ENCODE data around the gene HRNR.
"Not testable (repeated sequence)": the region's sequence is repeated elsewhere in the genome, so short reads cannot be mapped to it uniquely, and the experiment has no call there.

The HRNR gene
- 0 reads per million in 2 donors for total RNA-seq

DNA sequence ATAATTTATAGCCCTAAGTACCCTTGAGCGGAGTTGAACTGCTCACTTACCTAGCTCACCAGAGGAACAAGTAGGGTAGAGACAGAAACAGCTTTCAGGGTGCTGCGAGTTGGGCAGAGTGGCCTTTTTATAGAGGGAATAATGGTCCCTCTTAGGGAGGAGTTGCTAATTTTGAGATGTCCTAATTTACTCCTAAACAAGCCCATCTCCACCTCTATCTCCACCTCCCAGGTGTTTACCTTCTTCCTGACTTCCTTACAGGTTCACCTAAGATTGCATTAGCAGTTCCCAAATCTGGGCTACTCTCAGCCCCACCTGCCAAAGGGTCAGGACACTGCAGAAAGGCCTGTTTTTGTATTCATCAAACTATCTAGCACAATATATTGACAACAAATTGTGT is at the start of gene HRNR:
Gene HRNR, minus strand, starts transcription at position 101 of the 400 bp plus-strand sequence. CDS start 940 bp downstream, outside the sequence.
- no peak for DNase-seq

DNA sequence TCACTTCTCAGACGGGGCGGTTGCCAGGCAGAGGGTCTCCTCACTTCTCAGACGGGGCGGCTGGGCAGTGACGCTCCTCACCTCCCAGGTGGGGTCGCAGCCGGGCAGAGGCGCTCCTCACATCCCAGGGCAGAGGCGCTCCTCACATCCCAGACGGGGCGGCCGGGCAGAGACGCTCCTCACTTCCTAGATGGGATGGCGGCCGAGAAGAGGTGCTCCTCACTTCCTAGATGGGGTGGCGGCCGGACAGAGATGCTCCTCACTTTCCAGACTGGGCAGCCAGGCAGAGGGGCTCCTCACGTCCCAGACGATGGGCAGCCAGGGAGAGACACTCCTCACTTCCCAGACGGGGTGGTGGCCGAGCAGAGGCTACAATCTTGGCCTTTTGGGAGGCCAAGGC is 32.4 kb upstream of the HRNR start:
- not testable (repeated sequence) for DNase-seq

DNA sequence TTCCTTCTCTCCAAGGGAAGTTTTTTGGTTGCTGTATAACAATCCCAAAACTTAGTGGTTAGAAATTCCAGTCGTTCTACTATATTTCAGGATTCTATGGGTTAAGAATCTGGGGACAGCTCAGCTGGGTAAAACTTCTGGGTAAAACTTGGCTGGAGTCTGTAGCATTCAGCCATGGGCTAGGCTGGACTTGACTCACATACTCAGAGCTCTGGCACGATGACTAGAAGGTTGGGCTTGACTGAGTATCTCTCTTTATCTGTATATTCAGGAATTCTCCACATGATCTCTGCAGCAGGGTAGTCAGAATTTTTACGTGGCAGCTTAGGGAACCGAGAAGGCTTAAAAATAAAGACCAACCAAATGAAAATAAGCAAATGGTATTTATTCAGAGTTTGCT is 28.2 kb upstream of the HRNR start:
- no peak for DNase-seq

DNA sequence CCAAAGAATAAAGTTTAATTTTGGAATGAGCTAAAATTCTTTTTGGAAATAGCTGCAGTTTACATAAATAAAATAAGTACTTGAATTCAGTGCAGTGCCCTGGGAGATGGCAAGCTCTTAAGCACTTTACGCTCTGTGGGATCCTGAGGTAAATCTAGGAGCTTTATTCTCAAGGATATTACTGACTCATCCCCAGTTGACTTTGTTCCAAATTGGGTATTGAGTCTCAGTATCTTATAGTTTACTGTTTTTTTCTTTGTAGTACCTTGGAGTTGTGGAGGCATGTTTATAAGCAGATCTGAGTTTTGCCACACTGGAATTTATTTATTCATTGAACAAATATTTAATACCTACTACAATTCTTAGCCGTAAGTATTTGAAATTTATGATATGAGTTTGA is 27.4 kb upstream of the HRNR start:
- no peak for DNase-seq

DNA sequence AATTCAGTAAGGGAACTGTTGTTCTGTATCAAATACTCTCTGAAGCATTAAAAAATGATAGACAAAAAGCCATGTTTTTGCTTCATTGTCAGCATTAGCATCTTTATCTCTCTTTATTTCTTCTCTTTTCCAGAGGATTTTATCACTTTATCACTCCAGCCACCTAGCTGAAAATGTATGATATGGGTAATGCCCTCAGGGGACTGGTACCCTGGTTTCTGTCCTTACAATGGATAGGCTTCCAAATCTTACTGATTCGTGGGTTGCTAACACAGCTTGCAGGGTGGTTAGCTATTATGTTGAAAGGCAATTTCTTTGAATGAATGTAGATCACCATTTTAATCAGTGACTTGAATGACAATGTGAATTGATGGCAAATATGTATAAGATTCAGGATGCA is 23.3 kb upstream of the HRNR start:
- DNase-seq = no peak

DNA sequence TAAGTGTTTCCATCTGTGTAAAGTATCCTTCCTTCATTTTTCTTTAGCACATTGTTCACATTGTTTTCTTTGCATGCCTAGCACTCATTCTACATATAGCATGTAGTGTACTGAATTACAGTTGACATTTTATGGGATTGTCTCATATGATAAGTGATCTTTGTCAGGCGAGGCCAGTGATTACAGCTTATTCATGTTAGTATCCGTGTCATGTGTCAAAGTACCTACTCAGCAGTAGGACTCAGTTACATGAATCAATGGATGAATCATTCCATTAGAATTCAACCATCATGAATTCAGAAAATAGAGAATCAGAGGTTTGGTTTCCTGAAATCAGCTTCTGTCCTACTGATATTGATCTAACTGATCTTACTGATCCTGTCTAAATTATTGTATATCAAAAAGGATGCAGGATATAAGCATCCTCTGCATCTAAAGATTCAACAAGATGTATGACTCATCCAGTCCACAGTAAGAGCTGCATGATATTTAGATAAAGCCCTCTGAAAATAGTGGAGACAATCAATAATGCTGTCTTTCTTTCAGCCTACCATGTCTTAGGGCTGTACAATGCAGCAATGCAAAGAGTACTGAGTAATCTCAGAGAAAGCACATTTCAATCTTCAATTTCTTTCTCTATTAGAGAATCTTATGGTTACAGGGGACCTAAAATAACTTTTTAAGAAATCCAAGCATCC is 20.7 kb upstream of the HRNR start:
- DNase-seq = no peak

DNA sequence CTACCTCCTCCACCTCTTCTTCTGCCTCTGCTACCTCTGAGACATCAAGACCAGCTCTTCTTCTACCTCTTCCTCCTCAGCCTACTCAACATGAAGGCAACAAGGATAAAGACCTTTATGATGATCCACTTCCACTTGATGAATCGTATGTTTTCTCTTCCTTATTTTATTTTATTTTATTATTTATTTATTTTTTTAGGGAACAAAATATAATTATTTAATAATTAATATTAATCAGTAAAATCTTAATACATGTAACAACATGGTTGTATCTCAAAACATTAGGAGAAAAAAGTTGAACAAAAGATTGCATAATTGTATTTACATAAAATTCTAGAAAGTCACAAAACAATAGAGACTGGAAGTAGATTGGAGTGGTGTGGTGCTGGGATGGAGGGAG is 13.1 kb upstream of the HRNR start:
- no peak for DNase-seq

DNA sequence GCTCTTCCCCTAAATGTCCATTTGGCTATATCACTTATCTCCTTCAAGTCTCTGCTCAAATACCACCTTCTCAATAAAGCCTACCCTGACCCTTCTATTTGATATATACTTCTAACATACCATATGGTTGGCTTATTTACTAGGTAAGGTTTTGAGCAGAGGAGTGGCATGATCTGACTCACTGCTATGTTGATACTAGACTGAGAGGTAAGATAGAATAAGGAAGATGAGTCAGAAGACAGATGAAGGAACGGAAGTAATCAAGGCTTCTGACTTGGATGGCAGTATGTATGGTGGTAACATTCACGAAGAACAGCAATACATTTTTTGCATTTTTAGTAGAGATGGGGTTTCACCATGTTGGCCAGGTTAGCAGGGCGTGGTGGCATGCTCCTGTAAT is 4.8 kb upstream of the HRNR start:
- DNase-seq = no peak

DNA sequence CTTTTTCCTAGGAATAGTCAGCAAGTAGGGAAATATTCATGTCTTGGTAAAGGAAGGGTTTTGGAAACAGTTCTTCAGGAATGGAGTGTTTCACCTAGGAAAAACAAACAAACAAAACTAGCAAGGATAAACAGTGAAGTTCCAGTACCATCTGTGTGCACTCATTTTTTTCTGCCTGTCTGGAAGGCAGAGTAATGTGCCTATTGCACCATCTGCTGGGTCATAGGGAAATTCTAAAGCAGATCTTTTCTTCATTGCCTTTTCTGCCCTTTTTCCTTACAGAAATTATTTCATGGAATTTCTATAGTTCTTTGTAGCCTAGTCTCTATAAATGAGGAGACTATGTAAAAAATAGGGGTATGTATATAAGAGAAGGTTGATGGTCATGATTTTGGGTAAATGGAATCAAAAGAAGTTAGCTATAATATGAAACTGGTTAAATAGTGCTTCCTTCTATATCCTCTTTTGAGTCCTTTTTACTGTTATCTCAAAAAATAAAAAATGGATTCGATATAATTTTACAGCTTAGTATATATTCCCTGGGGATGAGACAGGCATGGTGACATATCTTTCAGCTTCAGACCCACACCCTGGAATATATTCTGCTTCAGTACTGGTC is 3.4 kb upstream of the HRNR start:
- DNase-seq = no peak

DNA sequence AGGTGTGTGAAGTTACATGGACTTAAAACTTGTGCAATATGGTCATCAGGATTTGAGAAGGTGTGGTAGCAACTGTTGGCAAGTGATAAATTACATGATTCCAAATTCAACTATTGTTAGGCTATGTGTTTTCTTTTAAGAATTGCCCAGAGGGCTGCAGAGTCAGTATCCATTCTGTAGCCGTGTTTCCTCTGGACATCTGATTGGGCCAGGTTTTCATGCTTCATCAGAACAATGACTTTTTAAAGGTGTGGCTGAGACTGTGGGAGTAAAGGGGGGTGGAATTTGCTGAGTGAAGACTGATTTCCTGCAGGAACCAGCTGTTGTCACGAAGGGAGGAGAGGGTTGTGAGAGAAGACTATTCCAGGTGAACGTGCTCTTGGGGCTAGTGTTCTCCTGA is 1.7 kb upstream of the HRNR start:
- DNase-seq = no peak

DNA sequence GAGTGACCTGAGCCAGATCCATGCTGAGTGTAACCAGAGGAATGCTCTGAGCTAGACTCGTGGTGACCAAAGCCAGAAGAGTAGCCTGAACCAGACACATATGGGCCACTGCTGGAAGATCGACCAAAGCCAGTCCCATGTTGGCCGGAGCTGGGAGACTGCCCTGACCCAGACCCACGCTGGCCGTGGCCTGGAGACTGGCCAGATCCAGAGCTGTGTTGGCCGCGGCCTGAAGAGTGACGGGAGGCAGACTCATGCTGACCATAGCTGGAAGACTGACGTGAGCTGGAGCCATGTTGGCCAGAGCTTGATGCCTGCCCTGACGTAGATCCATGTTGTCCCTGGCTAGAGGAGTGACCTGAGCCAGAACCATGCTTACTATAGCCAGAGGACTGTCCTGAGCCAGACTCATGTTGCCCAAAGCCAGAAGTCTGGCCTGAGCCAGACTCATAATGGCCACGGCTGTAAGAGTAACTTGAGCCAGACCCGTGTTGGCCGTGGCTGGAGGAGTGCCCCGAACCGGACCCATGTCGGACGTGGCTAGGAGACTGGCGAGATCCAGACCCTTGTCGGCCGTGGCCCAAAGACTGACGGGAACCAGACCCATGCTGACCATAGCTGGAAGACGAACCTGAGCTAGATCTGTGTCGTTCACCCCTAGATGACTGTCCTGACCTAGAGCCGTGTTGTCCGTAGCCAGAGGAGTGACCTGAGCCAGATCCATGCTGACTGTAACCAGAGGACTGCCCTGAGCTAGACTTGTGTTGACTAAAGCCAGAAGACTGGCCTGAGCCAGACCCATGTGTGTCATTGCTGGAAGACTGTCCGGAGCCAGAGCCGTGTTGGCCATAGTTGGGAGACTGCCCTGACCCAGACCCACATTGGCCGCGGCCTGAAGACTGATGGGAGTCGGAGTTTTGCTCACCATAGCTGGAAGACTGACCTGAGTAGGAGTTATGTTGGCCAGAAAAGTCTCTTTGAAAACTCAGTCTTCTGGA is 3.5 kb downstream of the HRNR start:
- DNase-seq = peak in 1 of 5 experiments; percentile 0

DNA sequence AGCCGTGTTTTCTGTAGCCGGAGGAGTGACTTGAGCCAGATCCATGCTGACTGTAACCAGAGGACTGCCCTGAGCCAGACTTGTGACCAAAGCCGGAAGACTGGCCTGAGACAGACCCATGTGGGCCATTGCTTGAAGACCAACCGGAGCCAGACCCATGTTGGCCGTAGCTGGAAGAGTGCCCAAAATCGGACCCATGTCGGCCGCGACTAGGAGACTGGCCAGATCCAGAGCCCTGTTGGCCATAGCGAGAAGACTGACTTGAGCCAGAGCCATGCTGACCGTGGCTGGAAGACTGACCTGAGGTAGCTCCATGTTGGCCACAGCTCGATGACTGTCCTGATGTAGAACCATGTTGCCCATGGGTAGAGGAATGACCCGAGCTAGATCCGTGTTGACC is 4.6 kb downstream of the HRNR start:
- DNase-seq = peak in 1 of 5 experiments; percentile 8

DNA sequence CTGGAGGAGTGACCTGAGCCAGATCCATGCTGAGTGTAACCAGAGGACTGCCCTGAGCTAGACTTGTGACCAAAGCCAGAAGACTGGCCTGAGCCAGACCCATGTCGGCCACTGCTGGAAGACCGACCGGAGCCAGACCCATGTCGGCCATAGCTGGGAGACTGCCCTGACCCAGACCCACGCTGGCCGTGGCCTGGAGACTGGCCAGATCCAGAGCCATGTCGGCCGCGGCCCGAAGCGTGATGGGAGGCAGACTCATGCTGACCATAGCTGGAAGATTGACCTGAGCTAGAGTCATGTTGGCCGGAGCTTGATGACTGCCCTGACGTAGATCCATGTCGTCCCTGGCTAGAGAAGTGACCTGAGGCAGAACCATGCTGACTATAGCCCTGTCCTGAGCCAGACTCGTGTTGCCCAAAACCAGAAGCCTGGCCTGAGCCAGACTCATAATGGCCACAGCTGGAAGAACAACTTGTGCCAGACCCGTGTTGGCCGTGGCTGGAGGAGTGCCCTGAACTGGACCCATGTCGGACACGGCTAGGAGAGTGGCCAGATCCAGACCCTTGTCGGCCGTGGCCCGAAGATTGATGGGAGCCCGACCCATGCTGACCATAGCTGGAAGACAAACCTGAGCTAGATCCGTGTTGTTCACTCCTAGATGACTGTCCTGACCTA is 5.1 kb downstream of the HRNR start:
- DNase-seq = peak in 1 of 5 experiments; percentile 2

DNA sequence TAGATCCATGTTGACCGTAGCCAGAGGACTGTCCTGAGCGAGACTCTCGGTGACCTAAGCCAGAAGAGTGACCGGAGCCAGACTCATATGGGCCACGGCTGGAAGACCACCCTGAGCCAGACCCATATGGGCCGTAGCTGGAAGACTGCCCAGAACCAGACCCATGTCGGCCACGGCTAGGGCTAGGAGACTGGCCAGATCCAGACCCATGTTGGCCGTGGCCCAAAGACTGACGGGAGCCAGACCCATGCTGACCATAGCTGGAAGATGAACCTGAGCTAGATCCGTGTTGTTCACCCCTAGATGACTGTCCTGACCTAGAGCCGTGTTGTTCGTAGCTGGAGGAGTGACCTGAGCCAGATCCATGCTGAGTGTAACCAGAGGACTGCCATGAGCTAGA is 8.4 kb downstream of the HRNR start:
- DNase-seq = peak in 1 of 5 experiments; percentile 36

DNA sequence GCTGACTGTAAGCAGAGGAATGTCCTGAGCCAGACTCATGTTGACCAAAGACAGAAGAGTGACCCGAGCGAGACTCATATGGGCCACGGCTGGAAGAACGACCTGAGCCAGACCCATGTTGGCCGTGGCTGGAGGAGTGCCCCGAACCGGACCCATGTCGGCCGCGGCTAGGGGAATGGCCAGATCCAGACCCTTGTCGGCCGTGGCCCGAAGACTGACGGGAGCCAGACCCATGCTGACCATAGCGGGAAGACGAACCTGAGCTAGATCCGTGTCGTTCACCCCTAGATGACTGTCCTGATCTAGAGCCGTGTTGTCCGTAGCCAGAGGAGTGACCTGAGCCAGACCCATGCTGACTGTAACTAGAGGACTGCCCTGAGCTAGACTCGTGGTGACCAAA is 9.1 kb downstream of the HRNR start:
- not testable (repeated sequence) for DNase-seq

DNA sequence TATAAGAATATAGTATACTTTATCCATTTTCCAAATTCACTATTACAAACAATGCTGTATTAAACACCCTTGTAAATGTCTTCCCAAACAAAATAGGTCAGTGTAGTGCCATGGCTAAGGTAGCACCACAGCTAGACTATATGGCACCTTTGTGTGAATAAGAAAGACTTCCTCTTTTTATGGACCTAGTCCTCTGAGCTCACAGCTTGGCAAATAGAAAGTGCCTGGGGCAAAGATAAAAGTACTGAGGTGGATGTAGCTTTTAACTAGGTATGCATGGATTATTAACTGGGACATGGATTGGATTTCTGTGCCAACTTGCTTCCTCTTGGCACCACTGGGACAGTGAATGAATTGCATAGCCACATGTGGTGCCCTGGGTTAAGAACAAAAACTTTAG is 25.0 kb downstream of the HRNR start:
- DNase-seq = no peak

DNA sequence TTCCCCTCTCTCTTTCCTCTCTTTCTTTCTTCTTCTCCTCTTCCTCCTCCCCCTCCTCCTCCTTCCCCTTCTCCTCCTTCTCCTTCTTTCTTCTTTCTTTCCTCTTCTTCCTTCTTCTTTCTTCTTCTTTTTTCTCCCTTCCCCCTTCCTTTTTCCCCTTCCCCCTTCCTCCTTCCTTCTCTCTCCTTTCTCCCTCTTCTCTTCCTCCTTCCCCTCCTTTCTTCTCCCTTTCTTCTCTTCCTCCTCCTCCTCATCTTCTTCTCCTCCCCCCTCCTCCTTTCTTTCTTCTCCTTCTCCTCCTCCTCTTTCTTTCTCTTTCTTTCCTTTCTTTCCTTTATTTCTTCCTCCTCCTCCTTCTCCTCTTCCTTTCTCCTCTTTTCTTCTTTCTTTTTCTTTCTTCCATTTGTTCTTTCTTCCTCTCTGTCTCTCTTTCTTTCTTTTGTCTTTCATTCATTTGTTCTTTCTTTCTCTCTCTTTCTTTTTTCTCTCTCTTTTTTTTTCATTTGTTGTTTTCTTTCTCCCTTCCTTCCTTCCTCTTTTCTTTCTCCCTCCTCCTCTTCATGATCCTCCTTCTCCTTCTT is 26.5 kb downstream of the HRNR start:
- no peak for DNase-seq

DNA sequence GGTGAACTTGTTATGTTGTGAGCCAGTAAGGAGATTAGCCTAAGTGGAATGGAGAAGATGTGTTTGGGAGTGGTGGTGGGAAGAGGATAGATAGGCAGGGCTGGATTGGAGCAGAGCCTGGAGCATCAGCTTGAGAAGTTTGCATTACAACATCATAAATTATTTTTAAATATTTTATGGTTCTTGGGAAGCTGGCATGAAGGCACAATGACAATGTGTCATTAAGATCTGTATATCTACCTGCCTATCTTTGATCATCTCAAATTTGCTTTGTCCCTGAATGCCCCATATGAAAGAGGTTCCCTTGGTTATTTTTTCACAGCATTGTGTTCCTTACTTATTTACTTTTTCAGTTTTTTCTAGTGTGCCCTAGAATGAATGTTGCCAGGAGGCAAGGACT is 32.3 kb downstream of the HRNR start:
- no peak for DNase-seq

DNA sequence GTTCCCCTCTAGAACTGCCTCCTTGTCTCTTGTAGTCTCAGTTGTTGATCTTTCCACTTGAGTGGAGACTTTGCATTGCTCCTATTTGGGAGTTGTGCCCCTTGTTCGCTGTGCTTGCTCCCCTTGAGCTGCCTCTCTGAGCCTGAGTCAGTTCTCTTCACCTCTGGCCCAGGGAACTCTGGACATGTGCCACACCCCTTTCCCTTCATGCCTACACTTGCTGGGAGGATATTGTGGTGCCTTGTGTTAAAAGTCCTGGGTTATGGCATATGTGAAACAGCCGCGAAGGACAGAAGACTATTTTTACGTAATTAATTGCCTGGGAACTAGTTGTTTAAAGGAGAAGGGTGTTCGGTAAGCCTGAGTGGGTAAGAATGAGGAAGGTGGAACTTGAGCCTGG is 32.7 kb downstream of the HRNR start:
- no peak for DNase-seq

DNA sequence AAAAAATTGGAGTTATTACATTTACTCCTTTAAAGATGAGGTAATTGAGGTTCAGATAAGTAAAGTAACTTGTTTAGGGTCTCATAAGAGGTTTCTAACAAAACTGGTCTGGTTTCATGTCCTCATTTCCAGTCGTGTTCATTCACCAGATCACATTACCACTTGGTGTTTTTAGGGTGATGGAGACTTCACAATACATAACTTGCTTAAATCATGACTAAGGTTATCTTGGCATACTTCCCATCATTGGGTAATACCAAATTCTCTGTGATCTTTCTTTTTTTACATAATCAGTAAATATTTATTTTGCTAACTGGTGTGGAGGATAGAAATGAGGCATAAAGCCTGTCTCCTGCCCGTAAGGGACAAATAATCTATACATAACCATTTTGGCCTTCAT is 33.4 kb downstream of the HRNR start:
- no peak for DNase-seq

DNA sequence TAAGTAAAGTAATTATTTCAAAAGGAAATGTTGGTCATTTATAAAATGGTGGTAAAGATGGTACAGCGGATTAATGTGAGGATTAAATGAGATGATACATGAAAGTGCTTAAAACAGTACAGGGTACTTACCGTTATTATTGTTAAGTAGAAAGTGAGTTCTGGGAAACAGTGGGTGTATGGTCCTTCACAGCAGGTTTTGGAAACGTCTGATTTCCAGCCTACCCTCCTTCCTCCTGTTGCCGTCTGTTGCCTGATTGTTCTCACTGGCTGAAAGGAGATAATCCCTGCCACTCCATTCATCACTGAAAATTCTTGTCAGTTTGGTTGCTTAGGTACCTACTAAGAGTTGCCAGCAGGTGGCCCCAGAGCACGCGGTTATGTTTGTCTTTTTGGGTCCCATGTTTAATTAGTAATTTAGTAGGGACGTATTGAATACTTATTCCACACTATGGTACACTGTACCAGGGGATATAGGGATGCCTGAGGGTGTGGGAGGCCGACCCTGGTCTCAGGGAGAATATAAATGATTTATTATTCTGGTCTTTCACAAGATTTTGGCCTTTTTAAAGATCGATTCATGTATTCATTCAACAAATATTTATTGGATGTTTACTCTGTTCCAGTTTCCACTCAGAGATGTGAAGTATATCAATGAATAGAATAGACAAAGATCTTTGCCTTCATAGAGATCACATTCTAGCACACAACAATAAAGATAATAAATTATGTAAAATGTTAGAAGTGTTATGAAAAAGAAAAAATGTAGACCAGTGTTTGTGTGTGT is 34.1 kb downstream of the HRNR start:
- peak in 4 of 5 experiments; percentile 33 to 67 (median 52) for DNase-seq
